PFSK-1 (cell line): ENCODE measurements around the gene PPP1R8.

Experiments
- FOXP2 ChIP-seq: optimal IDR thresholded peaks from 2 replicates; pipeline ENCODE3; 2011; ENCODE audit warnings: borderline replicate concordance, control low read depth, inconsistent platforms; ENCODE audit not compliant: insufficient read depth; ENCODE audit errors: extremely low read length, extremely low read depth
- POLR2AphosphoS5 ChIP-seq: IDR thresholded peaks from 2 replicates; pipeline ENCODE4 v1.6.1; 2012; ENCODE audit warnings: low read depth, mild to moderate bottlenecking, control low read depth, low read length, moderate library complexity
- SIN3A ChIP-seq: IDR thresholded peaks from 2 replicates; pipeline ENCODE4 v1.6.1; 2012; ENCODE audit warnings: mild to moderate bottlenecking, low read length, moderate library complexity, borderline replicate concordance; ENCODE audit not compliant: insufficient read depth
- TAF1 ChIP-seq: IDR thresholded peaks from 2 replicates; pipeline ENCODE4 v1.6.1; 2012; ENCODE audit warnings: low read length, control low read depth, borderline replicate concordance; ENCODE audit not compliant: insufficient read depth
- TF ChIP-seq, protein P1 (sequence below), 2 experiments: IDR thresholded peaks; 2 replicates each; pipeline versions ENCODE4 v1.6.1 to v1.8.0; 2011 to 2012; ENCODE audit warnings: low read depth in 2 of 2, low read length in 2 of 2, control low read depth in 1 of 2, inconsistent platforms in 1 of 2, mild to moderate bottlenecking in 1 of 2, moderate library complexity in 1 of 2; ENCODE audit not compliant: insufficient read depth in 1 of 2

PPP1R8 gene

DNA sequence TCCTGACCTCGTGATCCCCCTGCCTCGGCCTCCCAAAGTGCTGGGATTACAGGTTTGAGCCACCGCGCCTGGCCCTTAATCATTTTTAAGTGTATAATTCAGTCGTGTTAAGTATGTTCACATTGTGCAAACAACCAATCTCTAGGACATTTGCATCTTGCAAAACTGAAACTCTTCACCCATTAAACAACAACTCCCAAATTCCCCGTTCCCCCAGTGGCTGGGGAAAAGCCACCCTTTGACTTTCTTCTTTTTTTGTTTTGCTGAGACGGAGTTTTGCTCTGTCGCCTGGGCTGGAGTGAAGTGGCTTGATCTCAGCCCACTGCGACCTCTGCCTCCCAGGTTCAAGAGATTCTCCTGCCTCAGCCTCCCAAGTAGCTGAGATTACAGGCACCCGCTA, 35.2 kb downstream of the PPP1R8 start:
- TF ChIP-seq FOXP2 (no peak), POLR2AphosphoS5 (no peak), SIN3A (no peak), TAF1 (no peak)
- TF ChIP-seq, protein P1, sequence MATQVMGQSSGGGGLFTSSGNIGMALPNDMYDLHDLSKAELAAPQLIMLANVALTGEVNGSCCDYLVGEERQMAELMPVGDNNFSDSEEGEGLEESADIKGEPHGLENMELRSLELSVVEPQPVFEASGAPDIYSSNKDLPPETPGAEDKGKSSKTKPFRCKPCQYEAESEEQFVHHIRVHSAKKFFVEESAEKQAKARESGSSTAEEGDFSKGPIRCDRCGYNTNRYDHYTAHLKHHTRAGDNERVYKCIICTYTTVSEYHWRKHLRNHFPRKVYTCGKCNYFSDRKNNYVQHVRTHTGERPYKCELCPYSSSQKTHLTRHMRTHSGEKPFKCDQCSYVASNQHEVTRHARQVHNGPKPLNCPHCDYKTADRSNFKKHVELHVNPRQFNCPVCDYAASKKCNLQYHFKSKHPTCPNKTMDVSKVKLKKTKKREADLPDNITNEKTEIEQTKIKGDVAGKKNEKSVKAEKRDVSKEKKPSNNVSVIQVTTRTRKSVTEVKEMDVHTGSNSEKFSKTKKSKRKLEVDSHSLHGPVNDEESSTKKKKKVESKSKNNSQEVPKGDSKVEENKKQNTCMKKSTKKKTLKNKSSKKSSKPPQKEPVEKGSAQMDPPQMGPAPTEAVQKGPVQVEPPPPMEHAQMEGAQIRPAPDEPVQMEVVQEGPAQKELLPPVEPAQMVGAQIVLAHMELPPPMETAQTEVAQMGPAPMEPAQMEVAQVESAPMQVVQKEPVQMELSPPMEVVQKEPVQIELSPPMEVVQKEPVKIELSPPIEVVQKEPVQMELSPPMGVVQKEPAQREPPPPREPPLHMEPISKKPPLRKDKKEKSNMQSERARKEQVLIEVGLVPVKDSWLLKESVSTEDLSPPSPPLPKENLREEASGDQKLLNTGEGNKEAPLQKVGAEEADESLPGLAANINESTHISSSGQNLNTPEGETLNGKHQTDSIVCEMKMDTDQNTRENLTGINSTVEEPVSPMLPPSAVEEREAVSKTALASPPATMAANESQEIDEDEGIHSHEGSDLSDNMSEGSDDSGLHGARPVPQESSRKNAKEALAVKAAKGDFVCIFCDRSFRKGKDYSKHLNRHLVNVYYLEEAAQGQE (IDR thresholded peaks at IDR 0.05; ENCODE audit: insufficient read depth in 1 of 2, low read depth in 2 of 2, low read length in 2 of 2): no peak

DNA sequence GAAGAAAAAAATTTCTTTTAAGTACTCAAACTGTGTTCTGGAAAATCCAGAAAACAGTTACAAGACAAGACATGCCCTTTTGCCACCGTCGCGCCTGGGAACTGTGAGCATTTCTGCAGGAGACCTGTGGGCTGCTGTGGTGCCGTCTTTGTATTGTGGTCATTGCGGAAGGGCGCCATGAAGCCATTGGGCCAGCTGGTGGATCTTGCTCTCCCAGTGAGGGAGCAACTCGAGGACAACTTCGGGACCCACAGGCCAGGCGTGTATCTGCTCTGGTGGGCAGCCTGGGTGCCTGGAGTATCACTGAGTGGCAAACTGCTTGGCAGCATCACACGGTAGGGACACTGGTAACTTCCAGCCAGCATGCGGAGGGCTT, 38.0 kb downstream of the PPP1R8 start:
- TF ChIP-seq POLR2AphosphoS5 (no peak), SIN3A (no peak), FOXP2 (no peak), TAF1 (no peak)
- TF ChIP-seq, protein P1 (IDR thresholded peaks at IDR 0.05; ENCODE audit: insufficient read depth in 1 of 2, low read depth in 2 of 2, low read length in 2 of 2): no peak

DNA sequence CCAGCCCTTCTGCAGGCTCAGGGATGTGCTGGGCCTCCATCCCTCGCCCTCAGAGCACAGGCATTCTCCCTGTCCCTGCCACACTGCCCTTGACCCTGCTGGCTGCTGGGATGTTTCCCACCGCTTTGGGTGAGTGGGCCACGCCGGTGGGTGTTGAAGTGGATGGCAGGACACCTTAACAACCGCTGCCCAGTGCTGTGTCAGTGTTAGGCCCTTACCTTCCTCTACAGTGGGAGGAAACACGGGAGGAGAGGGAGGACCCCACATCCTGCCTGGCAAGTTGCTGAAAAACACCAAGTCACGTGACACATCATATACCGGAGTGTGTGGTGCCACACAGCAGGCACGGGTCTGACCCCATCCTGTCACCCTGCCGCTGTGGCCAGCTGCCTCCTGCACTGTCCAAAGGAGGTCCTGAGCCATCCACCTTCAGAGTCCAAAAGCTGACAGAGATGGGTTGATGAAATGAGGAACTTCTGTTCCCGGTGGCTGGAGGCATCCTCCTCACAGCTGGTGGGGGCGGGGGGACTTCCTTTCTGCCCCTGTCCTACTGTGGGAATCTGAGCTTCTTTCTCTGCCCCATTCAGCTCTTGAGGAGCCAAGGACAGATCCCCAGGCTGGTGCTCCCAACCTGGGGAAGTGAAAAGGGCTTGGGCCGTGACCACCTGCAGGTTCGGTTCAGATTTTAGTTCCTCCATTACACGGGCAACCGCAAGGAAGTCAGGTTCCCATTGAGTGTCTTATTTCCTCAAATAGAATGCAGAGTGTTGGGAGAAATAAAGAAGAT, 38.5 kb downstream of the PPP1R8 start:
- TF ChIP-seq TAF1 (peak; percentile 35; the same call in 1 of the 2 replicates), POLR2AphosphoS5 (no peak)

- TF ChIP-seq FOXP2: no peak
- TF ChIP-seq SIN3A: no peak
- TF ChIP-seq, protein P1 (IDR thresholded peaks at IDR 0.05; ENCODE audit: insufficient read depth in 1 of 2, low read depth in 2 of 2, low read length in 2 of 2): no peak
- no peak for TF ChIP-seq TAF1
Measured at GRCh38 chr1:27869719-27870085, 39.1 kb downstream of the PPP1R8 start.

- TF ChIP-seq, protein P1 (IDR thresholded peaks at IDR 0.05; ENCODE audit: insufficient read depth in 1 of 2, low read depth in 2 of 2, low read length in 2 of 2): no peak
- 0 out of 2 replicates have a peak, but pooled peaks have one; percentile 41 for TF ChIP-seq POLR2AphosphoS5
Measured at GRCh38 chr1:27872059-27872801, 41.6 kb downstream of the PPP1R8 start, which contains the start of gene THEMIS2. THEMIS2 (plus strand) TSS chr1:27872544; CDS start chr1:27872572, 28 bp downstream.
